GM23248 (cell line): ENCODE results near the gene RPRD1B.

Source experiments
- EZH2 ChIP-seq: fragments of 200-600 bp; sonication (generic); IDR thresholded peaks from 2 replicates; pipeline ENCODE4 v1.6.1; 2018; ENCODE audit warnings: antibody characterized with exemption, mild to moderate bottlenecking; ENCODE audit not compliant: insufficient read depth, poor library complexity, severe bottlenecking
- EZH2phosphoT487 ChIP-seq: fragments of 200-600 bp; sonication (generic); IDR thresholded peaks from 2 replicates; pipeline ENCODE4 v1.6.1; 2018; ENCODE audit warnings: antibody characterized with exemption, moderate library complexity, mild to moderate bottlenecking, low read depth; ENCODE audit not compliant: insufficient read depth

DNA sequence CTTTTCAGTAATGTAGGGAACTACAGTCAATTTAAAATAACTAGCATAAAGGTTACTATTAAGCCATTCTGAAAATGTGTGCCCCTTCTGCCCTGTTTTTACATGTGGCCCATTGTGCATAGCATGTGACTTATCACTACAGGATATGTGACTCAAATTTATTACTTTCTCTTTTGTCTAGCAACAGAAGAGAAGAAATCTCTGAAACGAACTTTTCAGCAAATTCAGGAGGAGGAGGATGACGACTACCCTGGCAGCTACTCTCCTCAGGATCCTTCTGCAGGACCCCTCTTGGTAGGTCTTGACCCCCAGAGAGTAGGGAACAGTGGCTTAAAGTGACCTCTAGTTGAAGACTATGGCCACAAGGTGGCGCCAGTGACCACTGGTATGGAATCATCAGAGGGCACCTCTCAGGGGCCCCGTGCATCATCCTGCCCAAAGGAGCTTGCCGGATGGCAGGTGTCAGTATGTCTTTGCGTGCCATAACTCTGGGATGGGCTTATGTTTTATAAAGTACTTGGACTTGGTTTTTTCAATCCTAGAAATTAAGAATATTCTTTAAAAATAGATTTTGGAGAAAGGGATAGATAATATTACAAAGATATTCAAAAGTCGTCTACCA lies 23.9 kb downstream of the RPRD1B start:
- no peak for TF ChIP-seq EZH2
- no peak for TF ChIP-seq EZH2phosphoT487
